Ascending aorta (tissue), 2 donors: ENCODE measurements around the gene APCDD1L. TPM values are rescaled to one million over a fixed set of nuclear protein-coding genes. Genes with fewer than 3 reads are reported as not detected.
"Not testable (repeated sequence)": the region's sequence is repeated elsewhere in the genome, so short reads cannot be mapped to it uniquely, and the experiment has no call there.

ENCODE experiments used
- DNase-seq, 2 donors: peaks; one replicate each; pipeline ENCODE4 v3.0.0-alpha.2; 2019; ENCODE audit warnings: low spot score in 2 of 2
- H3K27ac ChIP-seq, 2 donors: fragments of 200-600 bp; sonication (generic); one replicate each; pipeline ENCODE4 v1.5.1; 2016 to 2017; ENCODE audit warnings: mild to moderate bottlenecking in 1 of 2
- H3K27me3 ChIP-seq: fragments of 200-600 bp; sonication (generic); one replicate; pipeline ENCODE4 v1.5.1; 2017
- H3K36me3 ChIP-seq, 2 donors: fragments of 200-600 bp; sonication (generic); one replicate each; pipeline ENCODE4 v1.5.1; 2016
- H3K4me1 ChIP-seq, 2 donors: fragments of 200-600 bp; sonication (generic); one replicate each; pipeline ENCODE4 v1.5.1; 2016 to 2017; ENCODE audit warnings: mild to moderate bottlenecking in 1 of 2
- H3K4me3 ChIP-seq, 2 donors: fragments of 200-600 bp; sonication (generic); one replicate each; pipeline ENCODE4 v1.5.1; 2016 to 2017; ENCODE audit warnings: mild to moderate bottlenecking in 1 of 2
- H3K9me3 ChIP-seq, 2 donors: fragments of 200-600 bp; sonication (generic); one replicate each; pipeline ENCODE4 v1.5.1; 2016
- intact Hi-C: fragments of 100-400 bp; cut with DNase I; formaldehyde crosslinking; loops from one replicate; pipeline ENCODE4 v1.15.1; 2023
- total RNA-seq: library from RNA; depleted of rRNA; stranded (reverse); fragments of >200 nt; gene quantifications from one replicate; pipeline ENCODE4 v1.1.0, GENCODE V29; 2016
- TF ChIP-seq, protein P1 (sequence below), 3 experiments: fragments of 200-600 bp in 2 of 3; fragments of 450-650 bp in 1 of 3; sonication (generic) in 2 of 3; IDR thresholded peaks; one replicate each; pipeline ENCODE4 v1.5.1; 2016 to 2019; ENCODE audit warnings: antibody characterized with exemption in 3 of 3, mild to moderate bottlenecking in 1 of 3, moderate library complexity in 1 of 3

The APCDD1L gene
- total RNA-seq, 1 donor from 2014 or later, result 2.1 TPM

DNA sequence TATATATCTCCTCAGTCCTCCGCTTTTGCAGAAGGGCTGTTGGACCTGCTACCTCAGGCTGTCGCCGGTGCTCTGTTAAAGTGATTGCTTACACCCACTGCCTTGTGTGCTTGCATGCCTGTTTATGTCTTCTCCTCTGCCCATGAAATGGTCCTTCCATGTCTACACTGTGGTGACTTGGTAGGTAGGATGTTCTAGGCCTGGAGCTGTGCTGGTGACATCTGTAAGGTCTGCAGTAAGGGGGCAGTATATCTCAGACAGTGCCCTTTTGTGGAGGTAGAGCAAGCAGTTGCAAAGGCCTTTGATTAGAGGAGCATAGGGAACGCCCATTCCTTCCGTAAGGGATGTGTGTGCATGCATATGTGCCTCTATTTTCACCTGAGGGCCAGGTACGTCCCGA is 85.9 kb downstream of the APCDD1L start:
- Histone ChIP-seq H3K27ac (no peak overlapping the region), H3K4me3 (no peak overlapping the region), H3K9me3 (no peaks in the 10 kb centered on the region), H3K4me1 (peaks cover 0 to 6% of the 10 kb centered on the region in 2 donors), H3K27me3 (no peaks in the 10 kb centered on the region), H3K36me3 (peaks cover 2 to 11% of the 10 kb centered on the region in 2 donors)
- TF ChIP-seq, protein P1, sequence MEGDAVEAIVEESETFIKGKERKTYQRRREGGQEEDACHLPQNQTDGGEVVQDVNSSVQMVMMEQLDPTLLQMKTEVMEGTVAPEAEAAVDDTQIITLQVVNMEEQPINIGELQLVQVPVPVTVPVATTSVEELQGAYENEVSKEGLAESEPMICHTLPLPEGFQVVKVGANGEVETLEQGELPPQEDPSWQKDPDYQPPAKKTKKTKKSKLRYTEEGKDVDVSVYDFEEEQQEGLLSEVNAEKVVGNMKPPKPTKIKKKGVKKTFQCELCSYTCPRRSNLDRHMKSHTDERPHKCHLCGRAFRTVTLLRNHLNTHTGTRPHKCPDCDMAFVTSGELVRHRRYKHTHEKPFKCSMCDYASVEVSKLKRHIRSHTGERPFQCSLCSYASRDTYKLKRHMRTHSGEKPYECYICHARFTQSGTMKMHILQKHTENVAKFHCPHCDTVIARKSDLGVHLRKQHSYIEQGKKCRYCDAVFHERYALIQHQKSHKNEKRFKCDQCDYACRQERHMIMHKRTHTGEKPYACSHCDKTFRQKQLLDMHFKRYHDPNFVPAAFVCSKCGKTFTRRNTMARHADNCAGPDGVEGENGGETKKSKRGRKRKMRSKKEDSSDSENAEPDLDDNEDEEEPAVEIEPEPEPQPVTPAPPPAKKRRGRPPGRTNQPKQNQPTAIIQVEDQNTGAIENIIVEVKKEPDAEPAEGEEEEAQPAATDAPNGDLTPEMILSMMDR (IDR thresholded peaks at IDR 0.05), result no peak
- no peak for DNase-seq
- intact Hi-C loops, result no loop called here

DNA sequence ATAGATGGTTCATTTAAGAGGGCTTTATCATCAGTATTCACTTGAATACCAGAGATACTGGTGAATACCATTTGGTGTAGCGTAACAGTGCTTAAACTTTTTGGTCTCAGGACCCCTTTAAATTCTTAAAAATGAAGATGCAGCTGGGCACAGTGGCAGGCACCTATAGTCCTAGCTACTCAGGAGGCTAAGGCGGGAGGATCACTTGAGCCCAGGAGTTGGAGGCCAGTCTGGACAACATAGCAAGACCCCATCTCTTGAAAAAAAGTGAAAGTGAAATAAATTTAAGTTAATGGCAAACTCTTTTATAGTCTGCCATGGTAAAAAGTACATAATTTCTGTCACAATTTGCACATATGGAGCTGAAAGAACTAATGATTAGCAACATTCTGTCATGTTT is 86.8 kb downstream of the APCDD1L start:
- Histone ChIP-seq H3K4me3 (no peak overlapping the region), H3K27me3 (no peaks in the 10 kb centered on the region), H3K4me1 (peaks cover 0 to 6% of the 10 kb centered on the region in 2 donors), H3K36me3 (peaks cover 2 to 11% of the 10 kb centered on the region in 2 donors), H3K9me3 (no peaks in the 10 kb centered on the region), H3K27ac (no peak overlapping the region)
- no peak for DNase-seq
- TF ChIP-seq, protein P1 (IDR thresholded peaks at IDR 0.05), result no peak
- intact Hi-C loops, result no loop called here

DNA sequence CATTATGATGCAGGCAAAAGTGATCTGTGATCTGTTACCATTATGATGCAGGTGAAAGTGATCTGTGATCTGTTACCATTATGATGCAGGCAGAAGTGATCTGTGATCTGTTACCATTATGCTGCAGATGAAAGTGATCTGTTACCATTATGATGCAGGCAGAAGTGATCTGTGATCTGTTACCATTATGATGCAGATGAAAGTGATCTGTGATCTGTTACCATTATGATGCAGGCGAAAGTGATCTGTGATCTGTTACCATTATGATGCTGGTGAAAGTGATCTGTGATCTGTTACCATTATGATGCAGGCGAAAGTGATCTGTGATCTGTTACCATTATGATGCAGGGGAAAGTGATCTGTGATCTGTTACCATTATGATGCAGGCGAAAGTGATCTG is 87.6 kb downstream of the APCDD1L start:
- H3K4me1 ChIP-seq, H3K27ac ChIP-seq: not testable (repeated sequence)

DNA sequence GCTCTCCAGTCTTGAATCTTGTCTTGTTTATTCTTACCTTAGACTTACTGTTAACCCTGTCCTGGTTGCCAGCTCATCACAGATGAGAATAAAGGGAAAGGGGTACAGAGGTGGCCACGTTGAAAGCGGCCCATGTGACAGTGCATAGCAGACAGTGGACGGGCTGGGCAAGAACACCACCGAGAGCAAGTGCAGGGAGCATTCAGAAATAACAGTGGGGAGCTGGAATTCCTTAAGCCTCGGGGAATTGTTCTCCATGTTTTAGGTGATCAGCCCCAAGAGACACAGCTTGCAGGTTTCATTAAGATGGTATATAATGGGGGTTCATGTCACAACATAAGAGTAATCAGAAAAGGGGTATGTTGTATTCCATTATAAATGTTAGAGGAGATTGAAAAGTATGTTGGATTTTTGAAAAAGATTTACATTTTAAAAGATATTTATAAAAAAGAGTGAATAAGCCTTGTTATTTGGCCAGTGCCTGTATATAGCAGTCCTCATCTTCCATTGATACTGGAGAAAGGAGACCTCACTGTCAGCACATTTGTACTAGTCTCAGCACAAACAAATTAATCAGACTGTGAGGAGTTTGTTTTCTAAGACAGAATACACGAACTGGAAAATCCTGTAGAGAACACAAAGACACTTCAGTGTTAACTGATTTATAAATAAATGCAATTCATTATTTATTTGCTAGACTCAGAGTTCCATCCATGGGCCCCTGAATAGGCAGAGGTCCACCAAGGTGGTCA is 90.8 kb downstream of the APCDD1L start:
- intact Hi-C loops, result no loop called here
- TF ChIP-seq, protein P1 (IDR thresholded peaks at IDR 0.05), result no peak
- Histone ChIP-seq H3K27me3 (no peaks in the 10 kb centered on the region), H3K4me1 (no peaks in the 10 kb centered on the region), H3K4me3 (no peak overlapping the region), H3K36me3 (peaks cover 10 to 27% of the 10 kb centered on the region in 2 donors), H3K9me3 (no peaks in the 10 kb centered on the region), H3K27ac (no peak overlapping the region)
- no peak for DNase-seq

More for the DNA sequence above, 87.6 kb downstream of the APCDD1L start:
- H3K9me3 ChIP-seq, H3K27me3 ChIP-seq, H3K4me3 ChIP-seq, DNase-seq, intact Hi-C loops: not testable (repeated sequence)
- H3K36me3 ChIP-seq, result peaks cover 2 to 11% of the 10 kb centered on the region in 2 donors

DNA sequence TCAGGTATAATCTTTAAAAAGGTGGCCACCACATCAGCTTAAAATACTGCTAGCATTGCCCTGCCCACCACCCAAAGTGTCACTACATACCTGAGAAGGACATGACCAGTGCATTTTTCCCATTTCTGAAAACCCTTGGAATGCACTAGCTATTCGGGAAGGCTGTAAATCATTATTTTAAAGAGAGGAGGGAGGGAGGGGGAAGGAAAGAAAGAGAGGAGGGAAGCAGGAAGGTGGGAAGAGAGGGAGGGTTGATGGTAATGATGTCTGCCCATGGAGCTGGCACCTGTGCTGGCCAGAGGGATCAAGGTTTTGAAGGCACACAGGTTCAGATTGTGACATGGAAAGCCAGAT is 93.7 kb downstream of the APCDD1L start:
- H3K36me3 ChIP-seq, result peaks cover 13 to 25% of the 10 kb centered on the region in 2 donors
- DNase-seq, result no peak
- TF ChIP-seq, protein P1 (IDR thresholded peaks at IDR 0.05), result no peak
- no peaks in the 10 kb centered on the region for H3K9me3 ChIP-seq
- no peaks in the 10 kb centered on the region for H3K4me1 ChIP-seq
- no peak overlapping the region for H3K27ac ChIP-seq
- no peaks in the 10 kb centered on the region for H3K27me3 ChIP-seq
- no peak overlapping the region for H3K4me3 ChIP-seq
- intact Hi-C loops, result no loop called here

DNA sequence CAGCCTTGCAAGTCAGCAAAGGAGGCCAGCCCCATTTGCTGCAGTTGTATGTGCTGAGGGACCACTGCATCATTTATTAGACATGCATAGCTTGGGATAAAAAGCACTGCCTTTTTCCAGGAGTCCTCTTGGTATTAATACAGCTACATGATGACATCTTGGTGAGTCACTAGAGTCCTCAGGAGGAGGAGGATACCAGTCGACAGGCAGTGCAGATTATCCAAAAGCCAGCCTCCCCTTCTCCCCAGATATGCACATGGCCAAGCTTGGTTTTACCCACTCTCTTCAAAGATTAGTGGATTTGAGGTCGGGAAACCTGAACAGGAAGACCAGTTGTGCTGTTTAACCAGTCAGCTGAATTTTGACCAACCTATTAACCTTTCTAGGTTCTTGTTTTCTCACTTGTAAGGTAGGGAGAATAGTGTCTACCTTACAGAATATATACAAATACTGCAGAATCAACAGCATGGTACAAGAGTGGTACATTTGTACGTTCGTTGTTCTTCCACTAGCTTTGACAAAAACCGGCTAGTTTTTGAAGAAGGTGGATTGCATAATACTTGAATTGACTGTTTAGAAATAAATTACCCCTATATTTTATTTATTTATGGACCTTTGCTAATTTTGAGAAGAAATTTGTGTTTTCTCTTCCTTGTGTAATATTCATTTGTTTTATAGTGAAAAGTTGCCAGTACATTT is 94.3 kb downstream of the APCDD1L start:
- Histone ChIP-seq H3K27me3 (no peaks in the 10 kb centered on the region), H3K4me3 (no peak overlapping the region), H3K4me1 (no peaks in the 10 kb centered on the region), H3K36me3 (peaks cover 13 to 20% of the 10 kb centered on the region in 2 donors), H3K9me3 (no peaks in the 10 kb centered on the region), H3K27ac (no peak overlapping the region)
- no peak for DNase-seq
- TF ChIP-seq, protein P1 (IDR thresholded peaks at IDR 0.05), result no peak
- intact Hi-C loops, result no loop called here
